HepG2 (cell line): ENCODE data around the gene TK1. TPM values are rescaled to one million over a fixed set of nuclear protein-coding genes. Genes with fewer than 3 reads are reported as not detected.

ENCODE experiments used
- SNAI1 ChIP-seq: sonication (generic); formaldehyde crosslinking; IDR thresholded peaks from 2 replicates; pipeline ENCODE4 v1.5.0; 2020; ENCODE audit warnings: mild to moderate bottlenecking, missing genetic modification reagents, borderline replicate concordance
- TEAD2 ChIP-seq: sonication (generic); formaldehyde crosslinking; IDR thresholded peaks from 2 replicates; pipeline ENCODE4 v1.9.0; 2021; ENCODE audit warnings: missing genetic modification reagents
- ZBTB1 ChIP-seq: sonication (generic); formaldehyde crosslinking; IDR thresholded peaks from 2 replicates; pipeline ENCODE4 v1.4.0; 2020; ENCODE audit warnings: missing genetic modification reagents, borderline replicate concordance
- ZNF331 ChIP-seq: sonication (generic); formaldehyde crosslinking; IDR thresholded peaks from 2 replicates; pipeline ENCODE4 v1.4.0; 2020; ENCODE audit warnings: missing genetic modification reagents
- ZNF407 ChIP-seq: sonication (generic); formaldehyde crosslinking; IDR thresholded peaks from one replicate; pipeline ENCODE4 v1.5.1; 2020; ENCODE audit warnings: mild to moderate bottlenecking, missing genetic modification reagents; ENCODE audit errors: not compliant biosample characterization
- ZNF660 ChIP-seq: sonication (generic); formaldehyde crosslinking; IDR thresholded peaks from 2 replicates; pipeline ENCODE4 v1.5.1; 2020; ENCODE audit warnings: mild to moderate bottlenecking, low read depth, missing genetic modification reagents, borderline replicate concordance
- ZNF678 ChIP-seq: sonication (generic); formaldehyde crosslinking; IDR thresholded peaks from 2 replicates; pipeline ENCODE4 v1.4.0; 2020; ENCODE audit warnings: mild to moderate bottlenecking, missing genetic modification reagents
- polyA plus RNA-seq, 8 experiments: library from polyadenylated mRNA; depleted of rRNA in 3 of 8; stranded (reverse) in 7 of 8; unstranded in 1 of 8; fragments of >200 nt; fragmentation: Illumina TruSeq in 4 of 8; extraction: Trizol in 4 of 8; gene quantifications; 2 replicates each; pipeline versions ENCODE4 v1.2.1 to v1.2.3, GENCODE V29; 2011 to 2016; ENCODE audit warnings: low read depth in 4 of 8, missing spikeins in 1 of 8, mixed read lengths in 1 of 8; ENCODE audit not compliant: insufficient read depth in 1 of 8
- total RNA-seq, 5 experiments: library from RNA; depleted of rRNA; stranded (reverse); fragments of >200 nt; fragmentation: Illumina TruSeq; extraction: Trizol; gene quantifications; 2 replicates each; pipeline ENCODE4 v1.2.3, GENCODE V29; 2016; ENCODE audit warnings: low read depth in 1 of 5
- TF ChIP-seq, protein P1 (sequence below): sonication (generic); formaldehyde crosslinking; IDR thresholded peaks from 2 replicates; pipeline ENCODE4 v1.4.0; 2020; ENCODE audit warnings: missing genetic modification reagents, low read depth, mild to moderate bottlenecking, borderline replicate concordance
- TF ChIP-seq, protein P2 (sequence below): sonication (generic); formaldehyde crosslinking; IDR thresholded peaks from 2 replicates; pipeline ENCODE4 v1.9.0; 2022; ENCODE audit warnings: missing genetic modification reagents, mild to moderate bottlenecking, borderline replicate concordance
- TF ChIP-seq, protein P3 (sequence below): sonication (generic); formaldehyde crosslinking; IDR thresholded peaks from 2 replicates; pipeline ENCODE4 v1.4.0; 2020; ENCODE audit warnings: missing genetic modification reagents, borderline replicate concordance

The TK1 gene
- total and polyA plus RNA-seq, 2 of the 13 experiments (the other 11 are each of a cell fraction or from before 2014, with no cell fraction given) = 45.0 to 96.0 TPM

GRCh38 chr17:78130437-78131101 is 56.3 kb downstream of the TK1 start, which contains the start of gene TMC8 (continued):
- TF ChIP-seq ZBTB1 (no peak), TEAD2 (CRISPR knock-in tag) (no peak), ZNF678 (CRISPR knock-in tag) (no peak), ZNF331 (CRISPR knock-in tag) (no peak), SNAI1 (no peak), ZNF407 (CRISPR knock-in tag) (peak; percentile 53), ZNF660 (CRISPR knock-in tag) (no peak)
- TF ChIP-seq, protein P1, sequence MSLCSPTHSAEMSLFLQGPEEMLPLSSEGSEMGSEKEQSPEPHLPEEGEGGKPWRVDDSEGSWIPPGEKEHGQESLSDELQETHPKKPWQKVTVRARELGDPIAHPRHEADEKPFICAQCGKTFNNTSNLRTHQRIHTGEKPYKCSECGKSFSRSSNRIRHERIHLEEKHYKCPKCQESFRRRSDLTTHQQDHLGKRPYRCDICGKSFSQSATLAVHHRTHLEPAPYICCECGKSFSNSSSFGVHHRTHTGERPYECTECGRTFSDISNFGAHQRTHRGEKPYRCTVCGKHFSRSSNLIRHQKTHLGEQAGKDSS (CRISPR knock-in tag) = peak; percentile 67; the same call in 1 of the 2 replicates
- TF ChIP-seq, protein P2, sequence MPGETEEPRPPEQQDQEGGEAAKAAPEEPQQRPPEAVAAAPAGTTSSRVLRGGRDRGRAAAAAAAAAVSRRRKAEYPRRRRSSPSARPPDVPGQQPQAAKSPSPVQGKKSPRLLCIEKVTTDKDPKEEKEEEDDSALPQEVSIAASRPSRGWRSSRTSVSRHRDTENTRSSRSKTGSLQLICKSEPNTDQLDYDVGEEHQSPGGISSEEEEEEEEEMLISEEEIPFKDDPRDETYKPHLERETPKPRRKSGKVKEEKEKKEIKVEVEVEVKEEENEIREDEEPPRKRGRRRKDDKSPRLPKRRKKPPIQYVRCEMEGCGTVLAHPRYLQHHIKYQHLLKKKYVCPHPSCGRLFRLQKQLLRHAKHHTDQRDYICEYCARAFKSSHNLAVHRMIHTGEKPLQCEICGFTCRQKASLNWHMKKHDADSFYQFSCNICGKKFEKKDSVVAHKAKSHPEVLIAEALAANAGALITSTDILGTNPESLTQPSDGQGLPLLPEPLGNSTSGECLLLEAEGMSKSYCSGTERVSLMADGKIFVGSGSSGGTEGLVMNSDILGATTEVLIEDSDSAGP (CRISPR knock-in tag) = 0 out of 2 replicates have a peak, but pooled peaks have one; percentile 11
- TF ChIP-seq, protein P3, sequence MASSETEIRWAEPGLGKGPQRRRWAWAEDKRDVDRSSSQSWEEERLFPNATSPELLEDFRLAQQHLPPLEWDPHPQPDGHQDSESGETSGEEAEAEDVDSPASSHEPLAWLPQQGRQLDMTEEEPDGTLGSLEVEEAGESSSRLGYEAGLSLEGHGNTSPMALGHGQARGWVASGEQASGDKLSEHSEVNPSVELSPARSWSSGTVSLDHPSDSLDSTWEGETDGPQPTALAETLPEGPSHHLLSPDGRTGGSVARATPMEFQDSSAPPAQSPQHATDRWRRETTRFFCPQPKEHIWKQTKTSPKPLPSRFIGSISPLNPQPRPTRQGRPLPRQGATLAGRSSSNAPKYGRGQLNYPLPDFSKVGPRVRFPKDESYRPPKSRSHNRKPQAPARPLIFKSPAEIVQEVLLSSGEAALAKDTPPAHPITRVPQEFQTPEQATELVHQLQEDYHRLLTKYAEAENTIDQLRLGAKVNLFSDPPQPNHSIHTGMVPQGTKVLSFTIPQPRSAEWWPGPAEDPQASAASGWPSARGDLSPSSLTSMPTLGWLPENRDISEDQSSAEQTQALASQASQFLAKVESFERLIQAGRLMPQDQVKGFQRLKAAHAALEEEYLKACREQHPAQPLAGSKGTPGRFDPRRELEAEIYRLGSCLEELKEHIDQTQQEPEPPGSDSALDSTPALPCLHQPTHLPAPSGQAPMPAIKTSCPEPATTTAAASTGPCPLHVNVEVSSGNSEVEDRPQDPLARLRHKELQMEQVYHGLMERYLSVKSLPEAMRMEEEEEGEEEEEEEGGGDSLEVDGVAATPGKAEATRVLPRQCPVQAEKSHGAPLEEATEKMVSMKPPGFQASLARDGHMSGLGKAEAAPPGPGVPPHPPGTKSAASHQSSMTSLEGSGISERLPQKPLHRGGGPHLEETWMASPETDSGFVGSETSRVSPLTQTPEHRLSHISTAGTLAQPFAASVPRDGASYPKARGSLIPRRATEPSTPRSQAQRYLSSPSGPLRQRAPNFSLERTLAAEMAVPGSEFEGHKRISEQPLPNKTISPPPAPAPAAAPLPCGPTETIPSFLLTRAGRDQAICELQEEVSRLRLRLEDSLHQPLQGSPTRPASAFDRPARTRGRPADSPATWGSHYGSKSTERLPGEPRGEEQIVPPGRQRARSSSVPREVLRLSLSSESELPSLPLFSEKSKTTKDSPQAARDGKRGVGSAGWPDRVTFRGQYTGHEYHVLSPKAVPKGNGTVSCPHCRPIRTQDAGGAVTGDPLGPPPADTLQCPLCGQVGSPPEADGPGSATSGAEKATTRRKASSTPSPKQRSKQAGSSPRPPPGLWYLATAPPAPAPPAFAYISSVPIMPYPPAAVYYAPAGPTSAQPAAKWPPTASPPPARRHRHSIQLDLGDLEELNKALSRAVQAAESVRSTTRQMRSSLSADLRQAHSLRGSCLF = no peak
